Right lobe of liver (tissue), 6 donors: ENCODE data around the gene KCNH1. TPM values are rescaled to one million over a fixed set of nuclear protein-coding genes. Genes with fewer than 3 reads are reported as not detected.

ENCODE experiments used
- ATAC-seq, 4 donors: fragments of 200-7000 bp; cut with Tn5 transposase; one replicate each; pipeline ENCODE4 v1.9.1; 2020; ENCODE audit warnings: mild to moderate bottlenecking in 4 of 4, moderate library complexity in 4 of 4
- DNase-seq, 3 donors: peaks; one replicate each; pipeline ENCODE4 v3.0.0-alpha.2; 2020
- H3K27ac ChIP-seq, 3 donors: fragments of 200-600 bp; one replicate each; pipeline ENCODE4 v1.8.0; 2022
- H3K27me3 ChIP-seq, 2 donors: fragments of 200-600 bp; one replicate each; pipeline ENCODE4 v1.8.0; 2022
- H3K36me3 ChIP-seq, 4 donors: fragments of 200-600 bp; sonication (generic) in 1 of 4; one replicate each; pipeline versions ENCODE4 v1.5.1 to v1.8.0; 2017 to 2022; ENCODE audit warnings: control low read depth in 1 of 4
- H3K4me1 ChIP-seq, 4 donors: fragments of 200-600 bp; sonication (generic) in 1 of 4; one replicate each; pipeline versions ENCODE4 v1.5.1 to v1.8.0; 2017 to 2022; ENCODE audit warnings: control low read depth in 1 of 4
- H3K4me3 ChIP-seq, 3 donors: fragments of 200-600 bp; one replicate each; pipeline ENCODE4 v1.8.0; 2022
- H3K9me3 ChIP-seq, 4 donors: fragments of 200-600 bp; sonication (generic) in 1 of 4; one replicate each; pipeline versions ENCODE4 v1.5.1 to v1.8.0; 2017 to 2022; ENCODE audit warnings: control low read depth in 1 of 4
- POLR2A ChIP-seq: fragments of 450-650 bp; IDR thresholded peaks from one replicate; pipeline ENCODE4 v1.6.1; 2017; ENCODE audit warnings: antibody characterized with exemption, mild to moderate bottlenecking
- WGBS: methylation state at CpG from one replicate; pipeline ENCODE4 v1.1.6; 2018; ENCODE audit warnings: low coverage, low lambda C conversion rate; ENCODE audit not compliant: insufficient coverage; ENCODE audit errors: missing lambda C conversion rate; 5-methylcytosine and 5-hydroxymethylcytosine counted together
- intact Hi-C, 2 donors: fragments of 100-400 bp; cut with DNase I; formaldehyde crosslinking; loops; one replicate each; pipeline versions ENCODE4 v1.11.2 to v1.14.1; 2022
- total RNA-seq, 6 experiments: library from RNA; depleted of rRNA in 2 of 6; stranded (reverse); fragments of >200 nt in 2 of 6; fragmentation: NEBNext Ultra II Directional in 3 of 6; extraction: Animal tissue kit (Norgen Biotek cat#: 25700) in 3 of 6; gene quantifications; one replicate each; pipeline versions ENCODE4 v1.1.0 to v1.2.4, GENCODE V29; 2016 to 2023
- TF ChIP-seq, protein P1 (sequence below), 4 donors: fragments of 200-600 bp in 3 of 4; fragments of 450-650 bp in 1 of 4; IDR thresholded peaks; one replicate each; pipeline versions ENCODE4 v1.5.1 to v1.8.0; 2016 to 2022; ENCODE audit warnings: antibody characterized with exemption in 4 of 4, mild to moderate bottlenecking in 2 of 4
- donor health status: DM: no; HTN: yes; CAD: no.
- donor health status: DM: no; HTN: no; CAD: no.
- donor health status: DM: no; HTN: no; CAD: no.
- donor health status: DM: no; HTN: yes; CAD: no.
- donor health status: DM: no; HTN: yes; CAD: no.

KCNH1 gene
- total RNA-seq, 6 experiments from 2014 or later: not detected

DNA sequence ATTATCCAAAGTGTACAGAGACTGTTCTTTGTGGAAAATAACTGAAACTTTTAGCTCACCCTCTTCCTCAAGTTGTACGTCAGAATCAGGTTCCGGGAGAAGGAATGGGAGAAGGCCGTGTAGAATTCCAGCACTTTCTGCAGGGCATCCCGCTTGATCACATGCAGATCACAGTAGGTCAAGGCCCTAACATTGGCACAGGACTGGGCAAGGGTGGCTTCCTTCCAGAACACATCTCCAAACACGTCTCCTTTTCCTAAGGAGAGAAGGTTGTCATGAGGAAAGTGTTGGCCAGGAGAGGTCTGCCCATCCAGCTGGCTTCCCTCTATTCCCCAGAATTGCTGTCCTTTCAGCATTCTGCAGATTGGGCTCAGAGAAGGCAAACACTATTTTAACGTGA, 358.7 kb downstream of the KCNH1 start:
- Histone ChIP-seq H3K27ac (no peak overlapping the region), H3K27me3 (no peaks in the 10 kb centered on the region), H3K9me3 (no peaks in the 10 kb centered on the region), H3K36me3 (no peaks in the 10 kb centered on the region), H3K4me3 (no peak overlapping the region), H3K4me1 (no peaks in the 10 kb centered on the region)
- intact Hi-C loops: no loop called here
- ATAC-seq (no peak), DNase-seq (no peak)
- 76% methylated on average over 6 of the region's 6 CpGs for WGBS
- TF ChIP-seq, protein P1, sequence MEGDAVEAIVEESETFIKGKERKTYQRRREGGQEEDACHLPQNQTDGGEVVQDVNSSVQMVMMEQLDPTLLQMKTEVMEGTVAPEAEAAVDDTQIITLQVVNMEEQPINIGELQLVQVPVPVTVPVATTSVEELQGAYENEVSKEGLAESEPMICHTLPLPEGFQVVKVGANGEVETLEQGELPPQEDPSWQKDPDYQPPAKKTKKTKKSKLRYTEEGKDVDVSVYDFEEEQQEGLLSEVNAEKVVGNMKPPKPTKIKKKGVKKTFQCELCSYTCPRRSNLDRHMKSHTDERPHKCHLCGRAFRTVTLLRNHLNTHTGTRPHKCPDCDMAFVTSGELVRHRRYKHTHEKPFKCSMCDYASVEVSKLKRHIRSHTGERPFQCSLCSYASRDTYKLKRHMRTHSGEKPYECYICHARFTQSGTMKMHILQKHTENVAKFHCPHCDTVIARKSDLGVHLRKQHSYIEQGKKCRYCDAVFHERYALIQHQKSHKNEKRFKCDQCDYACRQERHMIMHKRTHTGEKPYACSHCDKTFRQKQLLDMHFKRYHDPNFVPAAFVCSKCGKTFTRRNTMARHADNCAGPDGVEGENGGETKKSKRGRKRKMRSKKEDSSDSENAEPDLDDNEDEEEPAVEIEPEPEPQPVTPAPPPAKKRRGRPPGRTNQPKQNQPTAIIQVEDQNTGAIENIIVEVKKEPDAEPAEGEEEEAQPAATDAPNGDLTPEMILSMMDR (IDR thresholded peaks at IDR 0.05): no peak
- no peak for TF ChIP-seq POLR2A

DNA sequence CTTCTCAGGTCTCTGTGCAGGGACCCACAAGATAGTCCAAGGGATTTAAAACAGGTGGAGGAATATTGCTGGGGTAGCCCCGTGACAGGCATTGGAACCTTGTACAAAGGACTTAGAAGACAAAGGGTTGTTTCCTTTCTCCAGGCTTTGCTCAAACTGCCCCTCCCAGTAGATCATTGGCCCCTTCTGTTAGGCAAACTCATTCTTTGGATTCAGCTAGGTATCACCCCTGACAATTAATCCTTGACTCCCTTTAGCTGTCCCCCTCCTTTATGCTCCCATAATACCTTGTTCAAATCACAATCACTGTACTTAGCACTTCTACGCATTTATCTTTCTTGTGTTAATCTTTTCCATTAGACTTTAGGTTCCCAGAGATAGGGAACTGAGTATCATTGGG, 360.5 kb downstream of the KCNH1 start:
- Histone ChIP-seq H3K9me3 (no peaks in the 10 kb centered on the region), H3K4me1 (no peaks in the 10 kb centered on the region), H3K4me3 (no peak overlapping the region), H3K36me3 (no peaks in the 10 kb centered on the region), H3K27me3 (no peaks in the 10 kb centered on the region), H3K27ac (no peak overlapping the region)
- ATAC-seq (no peak), DNase-seq (no peak)
- TF ChIP-seq POLR2A: no peak
- TF ChIP-seq, protein P1 (IDR thresholded peaks at IDR 0.05): no peak
- intact Hi-C loops: no loop called here
- 42% methylated on average over 2 of the region's 2 CpGs for WGBS

DNA sequence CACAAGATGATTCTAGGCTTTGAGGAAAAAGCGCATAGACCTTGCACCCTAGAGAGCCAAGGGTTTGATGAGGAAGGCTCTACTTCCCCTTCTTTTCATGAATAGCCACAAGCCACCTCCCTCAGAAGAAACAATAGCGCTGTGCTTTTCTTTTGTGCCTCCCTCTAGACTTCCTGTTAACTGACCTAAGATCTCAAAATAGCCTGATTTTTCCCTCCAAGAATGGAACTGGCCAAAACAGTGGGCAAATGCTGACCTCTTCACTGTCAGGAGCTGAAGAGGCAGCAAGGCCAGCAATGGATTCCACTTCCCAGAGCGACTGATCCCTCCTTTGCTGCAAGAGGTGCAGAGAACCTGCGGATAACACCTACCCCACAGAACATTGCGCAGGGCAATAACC, 362.8 kb downstream of the KCNH1 start:
- ATAC-seq: no peak
- H3K27me3 ChIP-seq: no peaks in the 10 kb centered on the region
- no peak overlapping the region for H3K4me3 ChIP-seq
- no peak overlapping the region for H3K27ac ChIP-seq
- H3K9me3 ChIP-seq: no peaks in the 10 kb centered on the region
- no peaks in the 10 kb centered on the region for H3K4me1 ChIP-seq
- 78% methylated on average over 5 of the region's 5 CpGs for WGBS
- H3K36me3 ChIP-seq: no peaks in the 10 kb centered on the region
- no peak for DNase-seq
- intact Hi-C loops: no loop called here
- TF ChIP-seq, protein P1 (IDR thresholded peaks at IDR 0.05): no peak
- no peak for TF ChIP-seq POLR2A

DNA sequence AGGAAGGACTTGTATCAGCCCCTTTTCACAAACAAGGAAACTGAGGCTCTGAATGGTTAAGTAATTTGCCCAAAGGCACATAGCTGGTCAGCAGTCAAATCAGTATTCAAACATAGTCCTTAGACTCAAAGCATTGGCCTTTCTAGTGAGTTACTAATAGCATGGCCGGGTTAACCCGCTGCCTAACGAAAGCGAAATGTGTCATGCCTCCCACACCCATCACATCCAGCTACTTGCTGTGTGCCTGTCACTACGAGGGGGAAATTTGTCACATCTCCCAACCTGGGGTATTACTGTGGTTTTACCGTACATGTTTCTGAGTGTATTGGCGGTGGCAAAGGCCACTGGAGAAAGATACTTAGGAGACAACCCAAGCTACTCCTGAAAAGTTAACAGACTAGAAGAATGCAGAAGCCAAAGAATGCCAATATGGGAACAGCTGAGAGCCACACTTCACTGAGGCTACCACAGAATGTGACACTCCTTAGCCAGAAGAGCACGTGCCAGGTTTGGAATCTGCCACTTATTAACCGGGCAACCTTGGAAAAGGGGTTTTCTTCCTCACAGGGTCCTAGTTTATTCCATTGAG, 363.5 kb downstream of the KCNH1 start:
- Histone ChIP-seq H3K27me3 (no peaks in the 10 kb centered on the region), H3K36me3 (no peaks in the 10 kb centered on the region), H3K9me3 (no peaks in the 10 kb centered on the region), H3K27ac (no peak overlapping the region), H3K4me3 (no peak overlapping the region), H3K4me1 (no peaks in the 10 kb centered on the region)
- ATAC-seq (no peak), DNase-seq (no peak)
- intact Hi-C loops: no loop called here
- WGBS: 63% methylated on average over 8 of the region's 9 CpGs
- TF ChIP-seq, protein P1 (IDR thresholded peaks at IDR 0.05): no peak
- no peak for TF ChIP-seq POLR2A

DNA sequence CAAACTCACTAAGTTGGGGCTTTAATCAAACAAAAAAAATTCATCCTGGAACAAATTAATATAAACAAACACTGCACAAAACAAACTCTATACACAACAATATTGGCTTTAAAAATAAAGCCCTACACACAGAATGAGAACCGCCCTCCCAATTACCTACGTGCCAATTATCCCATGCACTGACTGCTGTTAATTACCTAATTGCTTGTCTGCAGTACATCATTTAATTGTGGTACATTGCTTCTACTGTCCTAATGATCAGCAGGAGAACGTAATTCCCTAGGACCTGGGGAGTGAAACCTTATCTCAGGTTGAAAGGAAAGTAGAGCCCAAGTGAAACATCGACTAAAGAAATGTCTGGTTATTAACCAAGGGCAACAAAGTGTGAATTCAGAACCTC, 364.5 kb downstream of the KCNH1 start:
- Histone ChIP-seq H3K27ac (no peak overlapping the region), H3K4me1 (no peaks in the 10 kb centered on the region), H3K36me3 (no peaks in the 10 kb centered on the region), H3K9me3 (no peaks in the 10 kb centered on the region), H3K27me3 (no peaks in the 10 kb centered on the region), H3K4me3 (no peak overlapping the region)
- DNase-seq (no peak), ATAC-seq (no peak)
- TF ChIP-seq, protein P1 (IDR thresholded peaks at IDR 0.05): no peak
- TF ChIP-seq POLR2A: no peak
- intact Hi-C loops: no loop called here
- WGBS: 60% methylated on average over 4 of the region's 4 CpGs
